NCI-H146 treated with DMSO at 0.1 percent for 48 hours (cell line): ENCODE data around the gene AMBRA1.

Experiments
- DNase-seq: peaks from one replicate; lab custom pipeline; 2025; ENCODE audit not compliant: unreplicated experiment; lab: John Stamatoyannopoulos, UW

AMBRA1 gene

DNA sequence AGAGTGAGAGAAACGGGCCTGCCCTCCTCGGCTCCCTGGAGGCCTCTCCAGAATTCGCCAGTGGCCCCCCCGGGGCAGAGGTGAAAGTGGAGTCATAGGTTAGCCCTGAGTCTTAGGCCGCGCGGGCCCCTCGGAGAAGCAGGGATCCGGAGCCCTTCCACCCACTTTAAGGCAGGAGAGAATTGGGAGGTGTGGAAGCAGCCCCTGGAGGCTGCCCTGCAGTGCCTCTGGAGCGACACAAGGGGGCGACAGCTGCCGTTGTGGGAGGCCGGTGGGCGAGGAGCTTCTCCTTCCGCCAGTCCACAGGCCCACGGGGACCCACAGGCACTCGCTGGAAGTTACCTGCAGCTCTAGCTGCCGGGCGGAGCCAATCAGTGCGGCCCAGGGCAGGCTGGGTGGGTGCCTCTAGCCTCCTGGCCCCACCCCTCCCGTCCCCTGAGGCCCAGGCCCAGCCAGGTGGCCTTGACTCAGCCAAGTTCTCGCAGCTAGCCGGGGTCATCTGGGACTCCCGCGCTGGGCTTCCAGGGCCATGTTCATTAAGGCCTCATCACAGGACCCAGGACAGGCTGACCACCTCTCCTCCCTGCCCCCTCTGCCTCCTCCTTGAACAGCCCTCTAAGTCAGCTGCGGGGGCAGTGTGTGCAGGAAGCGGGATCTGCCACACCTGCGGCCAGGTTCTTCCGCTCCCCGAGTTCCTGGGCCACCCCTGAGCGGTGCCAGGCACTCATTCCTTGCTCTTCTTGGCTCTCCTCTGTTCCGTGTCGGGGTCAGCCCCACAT is 241.6 kb downstream of the AMBRA1 start:
- DNase-seq: no peak

- no peak for DNase-seq
These were observed 242.2 kb downstream of the AMBRA1 start for GRCh38 chr11:46351606-46352005.

DNA sequence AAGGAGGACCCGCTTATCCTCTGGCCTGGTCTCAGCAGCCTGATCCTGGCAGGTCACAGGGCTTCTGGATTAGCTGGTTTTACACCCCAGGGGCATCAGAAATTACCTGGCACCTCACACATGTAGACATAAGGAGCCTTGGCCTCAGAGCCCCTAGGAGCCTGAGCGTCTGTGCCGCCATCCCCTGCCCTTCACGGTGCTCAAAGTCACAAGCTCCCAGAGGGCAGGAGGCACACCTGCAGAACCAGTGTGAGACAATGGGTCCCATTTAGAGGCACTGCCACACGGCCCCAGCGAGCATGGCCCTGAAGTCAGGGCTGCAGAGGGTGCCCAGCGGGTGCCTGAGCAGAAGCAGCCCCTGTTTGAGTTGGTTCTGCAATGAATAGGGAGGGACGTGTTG is 242.7 kb downstream of the AMBRA1 start:
- no peak for DNase-seq

DNA sequence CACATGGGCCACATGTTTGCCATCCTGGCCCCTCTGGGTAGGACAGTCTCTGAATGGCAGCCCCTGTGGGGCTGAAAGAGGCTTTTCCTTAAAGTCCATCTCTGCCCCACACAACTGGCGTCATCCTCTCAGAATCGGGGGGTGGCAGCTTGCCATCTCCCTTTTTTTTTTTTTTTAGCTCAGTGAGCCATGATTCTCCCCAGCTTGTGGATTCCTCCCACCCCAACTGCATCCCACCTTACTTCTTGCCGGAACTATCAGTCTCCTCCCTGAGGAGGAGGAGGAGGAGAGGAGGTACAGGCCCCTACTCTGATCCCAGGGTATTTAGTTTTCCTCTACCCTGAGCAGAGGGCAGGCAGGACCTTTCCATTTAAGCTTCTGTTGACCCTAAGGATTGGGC is 243.1 kb downstream of the AMBRA1 start:
- DNase-seq: no peak

GRCh38 chr11:46348566-46349401 is 245.0 kb downstream of the AMBRA1 start:
- no peak for DNase-seq

GRCh38 chr11:46347637-46348311 is 246.0 kb downstream of the AMBRA1 start:
- DNase-seq: no peak

GRCh38 chr11:46346886-46347636 is 246.8 kb downstream of the AMBRA1 start, which contains the start of gene DGKZ:
Gene DGKZ, plus strand, starts transcription at chr11:46347463. Its CDS starts 197 bp downstream, at chr11:46347660.
- peak; percentile 35 for DNase-seq
